ENCODE measurements around the gene PTPRO.
A peak's percentile ranks its signal among the peaks of the same experiment; 100 is the strongest.
"Not testable (repeated sequence)": the region's sequence is repeated elsewhere in the genome, so short reads cannot be mapped to it uniquely, and the experiment has no call there.

The PTPRO gene

GRCh38 chr12:15608941-15609340, 286.6 kb downstream of the PTPRO start:
- no peak for DNase-seq

GRCh38 chr12:15613981-15614380, 291.7 kb downstream of the PTPRO start:
- DNase-seq = no peak

GRCh38 chr12:15616495-15616894, 294.2 kb downstream of the PTPRO start:
- not testable (repeated sequence) for DNase-seq

GRCh38 chr12:15620741-15621539, 298.6 kb downstream of the PTPRO start:
- no peak for DNase-seq

GRCh38 chr12:15625075-15625474, 302.8 kb downstream of the PTPRO start:
- no peak for DNase-seq

GRCh38 chr12:15627995-15628945, 306.0 kb downstream of the PTPRO start:
- DNase-seq = no peak

- no peak for DNase-seq
Measured at GRCh38 chr12:15629108-15629507, 306.8 kb downstream of the PTPRO start.

- no peak for DNase-seq
Measured at GRCh38 chr12:15629761-15630160, 307.5 kb downstream of the PTPRO start.

- peak; percentile 2 for DNase-seq
Measured at GRCh38 chr12:15631007-15631715, 308.9 kb downstream of the PTPRO start.

GRCh38 chr12:15632708-15633107, 310.4 kb downstream of the PTPRO start:
- no peak for DNase-seq

- DNase-seq = no peak
Measured at GRCh38 chr12:15633201-15633600, 310.9 kb downstream of the PTPRO start.

- no peak for DNase-seq
Measured at GRCh38 chr12:15634010-15634683, 311.8 kb downstream of the PTPRO start.

- DNase-seq = peak; percentile 1
Measured at GRCh38 chr12:15636060-15636890, 314.0 kb downstream of the PTPRO start.

- DNase-seq = no peak
Measured at GRCh38 chr12:15638231-15638630, 315.9 kb downstream of the PTPRO start.

GRCh38 chr12:15644700-15645099, 322.4 kb downstream of the PTPRO start:
- no peak for DNase-seq

GRCh38 chr12:15646581-15646980, 324.3 kb downstream of the PTPRO start:
- DNase-seq = no peak
